ENCODE data around the gene IKZF1. TPM values are rescaled to one million over a fixed set of nuclear protein-coding genes. Genes with fewer than 3 reads are reported as not detected.

Gene IKZF1
- total RNA-seq, 2 donors from 2014 or later: 5.6 to 11.2 TPM

DNA sequence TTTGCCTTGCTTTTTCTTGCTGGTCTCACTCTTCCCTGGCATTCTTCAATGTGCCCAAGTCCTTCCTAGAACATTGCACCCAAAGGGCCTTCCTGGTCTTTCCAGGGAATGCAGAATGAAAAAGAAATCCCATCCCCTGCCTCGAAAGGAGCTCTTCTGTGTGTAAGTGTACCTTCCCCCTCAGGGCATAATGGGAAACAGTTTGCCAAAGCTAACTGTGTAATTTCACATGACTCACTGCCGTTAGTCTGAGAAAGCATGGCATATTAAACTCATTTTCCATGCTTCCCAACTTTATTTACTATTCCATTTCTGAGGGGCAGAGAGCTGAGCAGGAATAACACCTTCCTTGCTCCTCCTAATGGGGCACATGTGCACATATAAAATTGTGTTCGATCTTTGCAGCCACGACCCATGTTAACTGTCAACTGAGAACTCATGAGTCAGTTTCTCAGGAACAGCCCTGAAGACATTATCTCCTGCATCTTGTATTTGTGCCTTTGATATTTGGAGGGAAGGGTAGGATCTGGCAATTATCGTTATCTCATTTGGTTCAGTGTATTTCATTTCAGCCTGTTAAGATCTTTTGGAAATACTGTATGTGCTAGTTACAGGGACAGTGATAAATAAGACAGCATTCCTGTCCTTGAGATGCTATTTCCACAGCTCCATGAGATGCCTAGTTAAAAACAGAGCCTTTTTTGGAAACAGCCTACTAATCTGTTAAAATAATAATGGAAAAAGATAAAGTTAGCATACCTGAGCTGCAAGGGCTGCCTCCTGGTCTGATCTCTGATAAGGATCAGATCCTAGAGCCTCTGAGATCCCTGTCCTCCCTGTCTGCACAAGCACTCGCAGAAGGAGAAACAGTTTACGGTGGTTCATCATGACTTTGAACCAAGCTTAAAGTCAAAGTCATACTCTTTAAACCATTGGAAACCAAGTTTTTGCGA is 42.3 kb downstream of the IKZF1 start:
- intact Hi-C loops (cut with DNase I, micrococcal nuclease): no loop called here
- no peak for ATAC-seq
- no peak for DNase-seq

DNA sequence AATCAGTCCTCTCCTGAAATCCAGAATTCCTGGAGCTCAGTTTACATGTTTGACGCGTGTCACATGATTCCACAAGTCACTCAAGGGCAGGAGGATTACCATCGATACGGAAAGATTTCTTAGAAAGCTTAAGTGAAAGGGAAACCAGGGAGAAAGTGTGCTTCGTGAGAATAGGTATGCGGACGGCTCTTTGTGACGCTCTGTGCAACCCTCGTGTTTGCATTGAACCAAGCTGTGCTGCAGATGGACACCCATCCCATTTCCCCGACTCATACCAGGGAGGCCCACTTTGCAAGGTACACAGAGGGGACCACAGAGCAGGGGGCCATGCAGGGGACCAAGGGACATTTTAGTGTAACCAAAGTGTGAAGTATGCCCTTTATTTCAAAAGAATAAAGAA is 43.2 kb downstream of the IKZF1 start:
- intact Hi-C loops (cut with DNase I, micrococcal nuclease): no loop called here
- no peak for ATAC-seq
- DNase-seq: no peak

DNA sequence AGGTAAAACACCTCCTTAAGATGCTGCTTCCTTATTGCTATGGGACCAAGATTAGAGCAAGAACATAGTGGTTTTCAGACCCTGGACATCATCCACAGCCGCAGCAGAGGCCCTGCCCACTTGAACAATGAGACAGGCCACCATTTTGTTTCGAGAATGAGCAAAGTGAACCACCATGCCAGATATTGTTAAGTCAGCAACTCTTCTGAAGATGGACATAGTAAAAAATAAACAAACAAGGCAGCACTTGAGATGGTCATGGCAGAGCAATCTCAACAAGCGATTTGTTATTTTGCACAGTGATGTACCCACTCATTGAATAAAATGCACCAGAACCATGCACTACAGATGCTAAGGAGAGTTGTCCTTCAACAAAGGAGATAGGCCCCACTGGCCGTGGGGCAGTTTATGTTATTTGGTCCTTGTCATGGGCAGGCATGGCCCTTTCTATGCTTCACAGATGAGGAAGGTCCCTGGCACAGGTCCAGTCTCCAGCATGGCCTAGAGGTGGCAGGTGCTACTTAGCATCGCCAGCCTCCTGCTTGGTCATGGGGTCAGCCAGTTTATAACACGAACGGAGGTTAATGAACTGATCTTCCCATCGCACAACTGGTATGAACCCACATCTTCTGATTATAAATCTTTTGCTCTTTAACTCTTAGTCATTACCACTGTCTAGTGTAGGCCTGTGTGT is 44.1 kb downstream of the IKZF1 start:
- DNase-seq: no peak
- intact Hi-C loops (cut with DNase I, micrococcal nuclease): no loop called here
- ATAC-seq: no peak

DNA sequence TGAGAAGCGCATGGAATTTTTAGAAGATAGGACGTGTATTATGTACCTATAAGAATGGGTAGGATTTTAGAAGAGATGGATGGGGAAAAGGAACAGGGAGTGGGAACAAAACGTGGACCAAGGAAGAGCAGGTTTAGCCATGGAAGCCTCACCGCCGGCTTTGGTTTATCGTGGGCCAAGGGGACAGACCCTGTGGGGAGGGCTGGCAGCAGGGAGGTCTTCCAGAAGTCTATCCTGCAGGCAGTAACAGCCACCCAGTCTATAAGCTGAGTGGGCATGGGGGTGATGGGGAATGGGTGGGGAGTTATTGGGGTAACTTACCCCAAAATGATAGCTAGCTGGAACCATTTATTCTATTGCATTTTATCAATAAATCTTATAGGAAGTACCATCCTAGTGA is 44.9 kb downstream of the IKZF1 start:
- DNase-seq (no peak), ATAC-seq (no peak)
- intact Hi-C loops (cut with DNase I, micrococcal nuclease): no loop called here

DNA sequence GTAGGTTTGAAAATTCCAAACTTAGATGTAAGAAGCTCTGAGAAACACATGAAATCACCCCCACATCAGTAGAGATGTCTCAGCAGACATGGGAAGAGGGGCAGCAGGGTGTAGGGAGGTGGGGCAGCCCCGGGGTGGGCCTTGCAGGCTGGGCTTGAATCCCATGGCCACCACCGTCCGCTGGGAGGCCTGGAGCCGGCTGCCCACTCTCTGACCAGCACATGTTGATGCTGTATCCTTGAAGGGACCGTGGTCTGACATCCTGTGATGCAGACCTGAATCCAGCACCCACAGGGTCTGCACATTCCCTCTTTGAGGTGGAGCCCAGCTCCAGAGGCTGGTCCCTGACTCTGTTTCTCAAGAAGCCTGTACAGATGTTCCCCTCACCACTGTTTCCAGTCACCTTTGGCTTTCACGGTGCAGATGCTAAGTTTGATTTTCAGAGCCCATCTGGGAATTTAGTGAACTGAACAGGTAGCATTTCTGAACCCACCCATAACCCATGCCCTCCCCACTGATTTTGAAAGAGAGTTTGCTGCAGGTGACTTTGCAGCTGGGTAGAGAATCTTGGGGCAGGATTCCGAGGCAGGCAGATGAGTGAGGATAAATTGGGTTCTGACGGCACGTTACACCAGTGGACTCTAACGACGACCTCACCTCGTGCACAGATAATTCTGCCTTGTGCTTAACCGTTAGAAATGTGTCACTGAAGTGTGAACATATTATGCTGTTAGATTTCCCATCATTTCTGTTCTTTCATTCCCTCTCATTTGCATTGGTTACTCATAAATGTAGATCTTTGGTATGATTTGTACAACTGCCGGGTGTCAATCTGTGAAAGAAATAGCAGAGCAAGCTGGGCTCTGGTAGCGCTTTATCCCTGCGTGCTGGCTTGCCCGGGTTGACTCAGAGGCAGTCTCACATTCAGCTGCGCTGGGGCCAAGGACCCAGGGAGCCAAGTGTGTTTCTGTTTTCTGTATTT is 45.7 kb downstream of the IKZF1 start:
- DNase-seq: no peak
- ATAC-seq: no peak

DNA sequence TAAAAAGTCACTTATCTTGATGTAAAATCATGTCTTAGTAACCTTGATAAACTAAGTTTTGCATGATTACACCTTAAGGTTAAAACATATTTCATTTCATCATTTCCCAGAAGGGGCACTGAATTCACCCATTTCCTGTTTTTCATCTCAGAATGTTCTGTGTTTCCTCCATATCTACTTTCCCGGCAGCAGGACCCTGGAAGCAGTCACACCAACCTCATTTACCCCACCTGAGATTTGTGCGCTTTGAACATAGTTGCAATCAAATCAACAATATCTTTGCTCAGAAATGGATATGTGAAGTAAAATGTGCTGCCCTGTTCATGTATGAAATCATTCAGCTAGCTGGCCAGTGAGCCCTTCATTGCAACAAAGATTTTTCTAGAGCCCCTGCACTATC is 46.8 kb downstream of the IKZF1 start:
- intact Hi-C loops (cut with DNase I, micrococcal nuclease): loop anchor here in 1 of 2 donors (10.0 kb wide), 1 partner anchor 64 kb away; no protein-coding TSS in a partner anchor
- DNase-seq (no peak), ATAC-seq (no peak)

More for the DNA sequence above, 45.7 kb downstream of the IKZF1 start:
- intact Hi-C loops (cut with DNase I, micrococcal nuclease): loop anchor here in 1 of 2 donors (10.0 kb wide), 1 partner anchor 65 kb away; no protein-coding TSS in a partner anchor

DNA sequence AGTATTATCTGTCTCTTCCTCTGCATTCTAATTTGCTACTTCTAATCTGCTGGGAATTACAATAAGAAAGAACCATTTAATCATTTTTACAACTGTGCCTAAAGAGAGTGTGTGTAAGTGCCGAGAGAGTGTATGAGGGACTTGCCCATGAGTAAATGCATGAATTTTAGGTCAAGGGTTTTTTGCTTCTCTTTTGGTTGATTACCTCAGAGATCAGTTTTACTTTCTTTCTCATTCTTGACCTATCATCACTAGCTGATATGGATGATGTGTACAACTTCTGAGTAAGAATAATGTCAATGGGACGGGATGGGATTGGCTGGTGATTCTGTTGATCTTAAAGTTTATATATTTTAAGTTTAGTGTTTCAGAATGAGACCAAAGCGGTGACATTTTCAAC is 47.8 kb downstream of the IKZF1 start:
- ATAC-seq (no peak), DNase-seq (no peak)
- intact Hi-C loops (cut with DNase I, micrococcal nuclease): loop anchor here in 1 of 2 donors (10.0 kb wide), 1 partner anchor 63 kb away; no protein-coding TSS in a partner anchor

DNA sequence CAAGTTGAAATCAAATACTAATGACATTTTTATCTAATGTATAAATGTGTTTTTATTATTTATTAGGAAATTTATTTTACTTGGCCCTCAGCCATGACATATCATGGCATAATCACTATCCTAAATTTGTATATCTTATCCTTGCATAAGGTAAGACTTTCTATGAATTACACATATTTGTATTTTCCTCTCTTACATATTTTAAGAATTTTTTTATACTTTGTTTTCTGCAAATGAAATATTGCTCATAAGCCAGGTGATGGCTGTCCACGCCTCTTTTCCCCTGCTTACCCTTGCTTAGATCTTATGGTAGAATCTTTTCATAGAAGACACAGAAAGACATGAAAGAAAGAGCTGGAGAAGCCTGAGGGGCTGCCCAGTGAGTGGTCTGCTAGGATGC is 48.2 kb downstream of the IKZF1 start:
- no peak for DNase-seq
- intact Hi-C loops (cut with DNase I, micrococcal nuclease): loop anchor here in 1 of 2 donors (10.0 kb wide), 1 partner anchor 62 kb away; no protein-coding TSS in a partner anchor
- no peak for ATAC-seq

DNA sequence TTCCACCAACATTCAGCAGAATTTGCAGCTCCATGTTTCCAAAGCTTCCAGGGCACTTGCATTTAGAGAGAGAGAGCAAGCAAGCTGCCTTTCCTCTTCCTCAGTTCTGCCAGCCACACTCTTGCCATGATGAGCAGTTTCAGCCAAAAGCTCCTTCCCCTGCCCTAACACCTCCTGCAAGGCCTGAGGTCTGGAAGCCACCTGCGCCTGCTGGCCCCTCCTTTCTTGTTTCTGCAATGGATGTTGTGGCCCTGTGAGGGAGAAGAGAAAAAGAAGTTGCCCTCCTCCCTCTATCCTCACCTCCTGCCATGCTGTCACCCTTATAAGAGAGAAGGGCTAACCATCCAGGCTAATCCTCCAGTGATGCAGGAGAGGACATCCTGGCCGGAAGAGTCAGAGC is 48.7 kb downstream of the IKZF1 start:
- no peak for DNase-seq
- intact Hi-C loops (cut with DNase I, micrococcal nuclease): loop anchor here in 1 of 2 donors (10.0 kb wide), 1 partner anchor 62 kb away; no protein-coding TSS in a partner anchor
- ATAC-seq: no peak

DNA sequence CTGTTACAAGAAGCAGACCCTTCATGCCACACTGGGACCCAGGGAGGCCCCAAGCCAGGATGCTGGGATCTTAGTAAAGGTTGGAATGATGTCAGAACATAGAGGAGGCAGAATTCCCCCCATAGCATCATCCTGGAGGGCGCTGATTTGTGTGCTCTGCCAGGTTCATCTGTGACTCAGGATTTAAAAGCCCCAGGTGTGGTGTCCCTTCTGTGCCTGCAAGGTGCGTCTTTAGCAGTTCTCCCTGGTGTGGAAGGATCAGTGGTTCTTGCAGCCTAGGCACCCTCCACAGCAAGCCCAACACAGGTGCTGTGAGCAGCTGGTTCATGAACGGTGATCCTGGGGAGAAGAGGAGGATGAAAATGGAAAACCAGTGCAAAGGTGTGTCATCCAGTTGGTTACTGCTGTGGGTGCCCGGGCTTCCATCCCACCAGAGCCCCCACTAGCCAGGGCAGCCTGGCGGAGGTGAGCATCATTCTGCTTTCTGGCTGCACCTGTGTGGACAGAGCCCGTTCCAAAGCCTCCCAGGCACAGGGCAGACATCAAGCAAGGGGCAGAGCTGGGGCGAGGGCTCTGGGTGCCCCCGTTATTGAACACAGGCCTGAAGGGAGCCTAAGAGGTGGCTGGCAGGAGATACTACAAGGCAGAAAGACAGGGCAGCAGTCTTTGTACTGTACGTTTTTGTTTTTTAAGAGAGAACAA is 49.5 kb downstream of the IKZF1 start:
- intact Hi-C loops (cut with DNase I, micrococcal nuclease): loop anchor here in 1 of 2 donors (10.0 kb wide), 1 partner anchor 61 kb away; no protein-coding TSS in a partner anchor
- DNase-seq: no peak
- no peak for ATAC-seq

DNA sequence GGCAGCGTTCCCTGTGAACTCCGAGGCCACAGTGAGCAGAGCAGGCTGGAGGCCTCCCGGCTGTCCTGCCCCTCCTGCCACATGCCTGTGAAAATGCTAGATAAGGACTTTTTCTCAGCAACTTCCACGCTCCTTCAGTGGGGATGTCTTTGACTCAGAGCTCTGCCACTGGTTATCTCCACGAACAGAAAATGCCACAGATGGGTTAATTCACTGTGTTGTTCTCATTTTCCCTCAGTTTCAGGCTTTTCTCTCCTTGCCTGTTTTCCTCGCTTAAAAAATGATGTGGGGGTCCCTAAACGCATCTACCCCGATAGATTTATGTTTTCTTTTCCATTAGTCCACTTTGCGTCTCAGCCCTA is 51.3 kb downstream of the IKZF1 start:
- intact Hi-C loops (cut with DNase I, micrococcal nuclease): loop anchor here in 1 of 2 donors (10.0 kb wide), 1 partner anchor 59 kb away; no protein-coding TSS in a partner anchor
- DNase-seq (no peak), ATAC-seq (no peak)

DNA sequence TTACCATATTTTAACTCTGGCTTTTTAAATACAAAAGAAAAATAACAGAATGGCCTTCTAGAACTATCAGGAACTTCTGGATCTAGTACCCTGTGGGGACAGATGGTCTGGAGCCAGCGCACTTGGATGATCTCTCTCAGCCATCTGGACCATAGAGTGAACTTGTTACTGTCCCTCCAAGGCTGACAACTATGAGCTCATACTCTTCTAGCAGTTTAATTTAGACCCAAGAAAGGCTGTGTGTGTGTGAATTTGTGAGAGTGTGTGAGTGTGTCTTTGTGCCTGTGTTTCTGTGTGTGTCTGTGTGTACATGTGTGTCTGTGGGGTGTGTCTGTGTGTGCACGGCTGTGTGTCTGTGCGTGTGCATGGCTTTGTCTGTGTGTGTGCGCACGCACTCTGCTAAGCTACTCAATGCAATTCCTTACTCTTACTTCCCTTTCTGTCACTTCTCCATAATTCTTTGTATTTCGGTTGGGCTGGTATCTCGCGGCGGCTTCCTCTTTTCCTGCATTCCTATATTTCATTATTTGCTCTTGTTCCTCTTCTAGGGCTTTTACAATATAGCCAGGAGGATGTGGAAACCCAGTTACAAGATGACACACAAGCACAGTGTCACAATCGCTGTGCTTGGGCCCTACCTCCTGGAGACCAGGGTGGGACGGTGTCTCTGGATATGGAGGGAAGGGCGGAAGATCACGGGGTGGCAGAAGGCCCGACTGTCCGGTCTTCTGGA is 51.9 kb downstream of the IKZF1 start:
- ATAC-seq (peak; percentile 24), DNase-seq (peak in 1 of 2 donors; percentile 33)
- intact Hi-C loops (cut with DNase I, micrococcal nuclease): loop anchor here in 1 of 2 donors (10.0 kb wide), 1 partner anchor 58 kb away; no protein-coding TSS in a partner anchor

DNA sequence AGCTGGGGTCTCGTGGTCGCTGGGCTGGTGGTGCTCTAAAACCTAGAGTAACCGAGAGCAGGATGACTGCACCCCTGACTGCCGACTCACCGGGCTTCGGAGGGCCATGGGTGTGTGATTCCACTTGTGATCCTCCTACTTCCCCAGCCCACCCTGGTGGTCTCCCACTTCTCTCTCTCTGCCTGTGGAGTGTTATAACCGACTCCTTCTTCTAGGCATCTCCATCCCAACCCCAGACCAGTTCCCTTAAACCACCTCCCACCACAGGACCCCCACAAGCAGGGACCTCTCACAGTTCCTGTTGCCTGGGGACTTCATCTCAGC is 52.4 kb downstream of the IKZF1 start:
- DNase-seq: no peak
- intact Hi-C loops (cut with DNase I, micrococcal nuclease): loop anchor here in 1 of 2 donors (10.0 kb wide), 1 partner anchor 58 kb away; no protein-coding TSS in a partner anchor
- ATAC-seq: no peak

DNA sequence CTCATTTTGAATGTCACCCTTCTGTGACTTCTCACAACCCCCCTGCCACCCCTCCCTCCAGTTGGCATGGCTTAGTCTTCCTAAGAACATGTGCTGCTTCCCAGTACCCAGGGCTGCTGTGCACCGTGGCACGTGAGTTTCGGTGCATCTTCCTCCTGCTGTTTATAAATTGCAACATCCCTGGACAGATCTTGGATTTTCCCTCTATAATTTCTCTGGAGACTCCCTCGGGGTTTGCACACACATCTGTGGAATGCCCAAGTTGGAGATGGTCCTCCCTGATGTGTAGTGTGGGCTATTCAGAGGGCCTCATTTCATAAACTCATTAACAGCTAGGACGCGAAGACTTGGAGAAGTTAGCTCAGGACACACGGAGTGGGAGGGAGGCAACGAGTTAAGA is 52.9 kb downstream of the IKZF1 start:
- ATAC-seq (no peak), DNase-seq (no peak)
- intact Hi-C loops (cut with DNase I, micrococcal nuclease): loop anchor here in 1 of 2 donors (10.0 kb wide), 1 partner anchor 57 kb away; no protein-coding TSS in a partner anchor

DNA sequence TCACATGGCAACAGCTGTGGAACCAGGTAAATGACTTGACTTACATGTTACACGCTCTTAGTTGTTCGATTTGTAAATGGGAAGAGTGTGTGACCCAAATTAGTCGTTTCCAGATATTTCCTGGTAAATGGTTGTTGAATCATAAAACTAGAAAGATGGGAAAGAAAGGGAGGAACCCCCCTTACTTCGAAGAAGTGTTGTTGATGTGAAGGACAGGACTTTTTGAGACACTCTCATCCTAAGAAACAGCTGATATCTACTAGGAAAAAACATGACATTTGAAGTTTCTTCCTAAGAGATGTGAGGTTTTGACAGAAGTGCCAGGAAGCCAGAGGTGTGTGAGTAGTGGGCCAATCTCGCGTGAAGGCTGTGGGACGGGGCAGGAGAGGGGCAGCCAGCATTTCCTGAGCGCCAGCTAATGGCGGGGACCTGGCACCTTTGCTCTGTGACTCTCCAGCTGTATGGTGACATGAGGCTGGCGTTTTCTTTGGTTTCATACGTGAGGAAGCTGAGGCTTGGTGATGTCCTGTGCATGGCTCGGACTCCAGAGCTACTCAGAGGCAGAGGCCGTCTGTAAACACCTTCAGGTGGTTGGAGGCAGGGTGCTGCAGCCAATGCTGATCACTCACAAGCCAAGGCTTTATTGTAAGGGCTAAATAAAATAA is 53.7 kb downstream of the IKZF1 start:
- no peak for DNase-seq
- intact Hi-C loops (cut with DNase I, micrococcal nuclease): loop anchor here in 1 of 2 donors (10.0 kb wide), 1 partner anchor 57 kb away; no protein-coding TSS in a partner anchor
- ATAC-seq: no peak

DNA sequence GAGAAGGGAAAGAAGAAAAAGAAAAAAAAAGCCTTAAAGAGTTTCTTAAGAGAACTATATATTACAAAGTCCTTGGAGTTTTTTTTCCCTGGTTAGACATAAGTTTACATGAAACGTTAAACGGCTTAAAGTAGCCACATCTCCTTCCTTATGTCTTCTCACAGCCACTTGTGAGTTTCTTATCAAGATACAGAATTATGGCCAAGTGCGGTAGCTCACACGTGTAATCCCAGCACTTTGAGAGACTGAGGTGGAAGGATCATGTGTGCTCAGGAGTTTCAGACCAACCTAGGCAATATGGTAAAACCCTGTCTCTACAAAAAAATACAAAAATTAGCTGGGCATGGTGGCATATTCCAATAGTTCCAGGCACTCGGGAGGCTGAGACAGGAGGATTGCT is 54.3 kb downstream of the IKZF1 start:
- intact Hi-C loops (cut with DNase I, micrococcal nuclease): loop anchor here in 1 of 2 donors (10.0 kb wide), 1 partner anchor 56 kb away; no protein-coding TSS in a partner anchor
- DNase-seq (no peak), ATAC-seq (no peak)
